Lower lobe of right lung (tissue), 2 donors: ENCODE measurements around the gene DRGX. TPM values are rescaled to one million over a fixed set of nuclear protein-coding genes. Genes with fewer than 3 reads are reported as not detected.

Source experiments
- ATAC-seq, 2 donors: fragments of 200-7000 bp; cut with Tn5 transposase; one replicate each; pipeline ENCODE4 v1.9.1; 2020 to 2022; ENCODE audit warnings: mild to moderate bottlenecking in 2 of 2, moderate library complexity in 2 of 2
- DNase-seq: peaks from one replicate; pipeline ENCODE4 v3.0.0-alpha.2; 2020
- H3K27ac ChIP-seq: fragments of 200-600 bp; one replicate; pipeline ENCODE4 v1.8.0; 2022
- H3K27me3 ChIP-seq: fragments of 200-600 bp; one replicate; pipeline ENCODE4 v1.8.0; 2022; ENCODE audit warnings: low read depth
- H3K36me3 ChIP-seq: fragments of 200-600 bp; one replicate; pipeline ENCODE4 v1.8.0; 2022; ENCODE audit warnings: mild to moderate bottlenecking
- H3K4me1 ChIP-seq: fragments of 200-600 bp; one replicate; pipeline ENCODE4 v1.8.0; 2022
- H3K4me3 ChIP-seq: fragments of 200-600 bp; one replicate; pipeline ENCODE4 v1.8.0; 2022; ENCODE audit warnings: mild to moderate bottlenecking
- H3K9me3 ChIP-seq: fragments of 200-600 bp; one replicate; pipeline ENCODE4 v1.8.0; 2022
- intact Hi-C: fragments of 100-400 bp; cut with DNase I; formaldehyde crosslinking; loops from one replicate; pipeline ENCODE4 v1.11.0; 2022
- total RNA-seq: library from RNA; stranded (reverse); fragmentation: NEBNext Ultra II Directional; extraction: Animal tissue kit (Norgen Biotek cat#: 25700); gene quantifications from one replicate; pipeline ENCODE4 v1.2.1, GENCODE V29; 2021
- TF ChIP-seq, protein P1 (sequence below): fragments of 200-600 bp; IDR thresholded peaks from one replicate; pipeline ENCODE4 v1.8.0; 2022; ENCODE audit warnings: antibody characterized with exemption, mild to moderate bottlenecking
- donor health status: DM: no; HTN: yes; CAD: no; lungs with severe emphysema.

Gene DRGX
- total RNA-seq, 1 donor from 2014 or later, result not detected

DNA sequence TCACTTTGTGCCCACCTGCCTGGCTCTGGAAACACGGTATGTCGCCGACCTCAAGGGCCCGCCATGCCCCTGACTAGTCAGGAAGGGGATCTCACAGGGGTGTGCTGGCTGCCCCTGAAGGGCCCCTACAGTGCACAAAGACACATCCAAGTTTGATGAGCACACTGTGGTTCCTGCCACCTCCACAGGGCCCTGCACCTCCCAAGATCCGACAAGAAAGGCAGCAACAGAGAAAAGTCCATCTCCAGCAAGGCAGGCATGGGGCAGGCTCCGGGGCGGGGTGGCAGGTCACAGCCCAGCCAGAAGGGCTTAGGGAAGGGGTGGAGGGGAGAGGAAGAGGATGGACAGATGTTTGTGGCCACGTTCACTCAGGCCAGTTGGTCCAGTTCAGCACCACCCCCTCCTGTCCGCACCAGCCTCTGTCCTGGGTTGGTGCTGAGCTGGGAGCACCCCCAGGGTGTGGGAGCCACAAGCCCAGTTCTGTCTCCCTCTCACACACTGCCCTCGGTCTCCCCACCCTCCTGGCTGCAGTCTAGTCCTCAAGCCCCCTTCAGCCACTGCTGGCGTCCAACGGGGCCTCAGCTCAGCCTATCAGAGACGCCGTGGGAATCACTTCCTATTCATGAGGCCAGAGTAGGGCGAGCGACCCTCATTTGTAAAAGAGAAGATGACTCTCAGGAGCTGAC is 11.5 kb downstream of the DRGX start:
- Histone ChIP-seq H3K9me3 (no peaks in the 10 kb centered on the region), H3K27me3 (peaks cover 10% of the 10 kb centered on the region), H3K4me1 (no peaks in the 10 kb centered on the region), H3K4me3 (no peak overlapping the region), H3K36me3 (no peaks in the 10 kb centered on the region), H3K27ac (no peak overlapping the region)
- intact Hi-C loops, result no loop called here
- DNase-seq (no peak), ATAC-seq (peak in 1 of 2 donors; percentile 6)
- TF ChIP-seq, protein P1, sequence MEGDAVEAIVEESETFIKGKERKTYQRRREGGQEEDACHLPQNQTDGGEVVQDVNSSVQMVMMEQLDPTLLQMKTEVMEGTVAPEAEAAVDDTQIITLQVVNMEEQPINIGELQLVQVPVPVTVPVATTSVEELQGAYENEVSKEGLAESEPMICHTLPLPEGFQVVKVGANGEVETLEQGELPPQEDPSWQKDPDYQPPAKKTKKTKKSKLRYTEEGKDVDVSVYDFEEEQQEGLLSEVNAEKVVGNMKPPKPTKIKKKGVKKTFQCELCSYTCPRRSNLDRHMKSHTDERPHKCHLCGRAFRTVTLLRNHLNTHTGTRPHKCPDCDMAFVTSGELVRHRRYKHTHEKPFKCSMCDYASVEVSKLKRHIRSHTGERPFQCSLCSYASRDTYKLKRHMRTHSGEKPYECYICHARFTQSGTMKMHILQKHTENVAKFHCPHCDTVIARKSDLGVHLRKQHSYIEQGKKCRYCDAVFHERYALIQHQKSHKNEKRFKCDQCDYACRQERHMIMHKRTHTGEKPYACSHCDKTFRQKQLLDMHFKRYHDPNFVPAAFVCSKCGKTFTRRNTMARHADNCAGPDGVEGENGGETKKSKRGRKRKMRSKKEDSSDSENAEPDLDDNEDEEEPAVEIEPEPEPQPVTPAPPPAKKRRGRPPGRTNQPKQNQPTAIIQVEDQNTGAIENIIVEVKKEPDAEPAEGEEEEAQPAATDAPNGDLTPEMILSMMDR, result no peak

DNA sequence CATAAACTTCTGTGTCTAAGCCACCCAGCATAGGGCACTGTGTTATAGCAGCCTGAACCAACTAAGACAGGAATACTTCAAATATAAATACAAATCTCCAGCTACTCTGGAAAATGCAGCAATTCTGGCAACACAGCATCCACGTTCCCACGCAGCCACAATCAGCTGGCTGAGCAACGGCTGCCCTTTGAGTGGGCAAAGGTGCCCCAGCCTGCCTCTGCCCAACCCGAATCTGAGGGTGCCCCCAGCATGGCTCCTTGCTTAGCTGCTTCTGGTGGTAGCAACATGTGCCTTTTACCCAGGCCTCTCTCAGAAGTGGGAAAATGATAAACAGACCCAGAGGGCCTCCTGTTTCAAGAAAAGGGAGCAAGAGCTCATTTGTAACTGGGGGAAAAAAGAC is 12.0 kb downstream of the DRGX start:
- no peaks in the 10 kb centered on the region for H3K36me3 ChIP-seq
- DNase-seq (no peak), ATAC-seq (no peak)
- H3K4me1 ChIP-seq, result no peaks in the 10 kb centered on the region
- H3K27me3 ChIP-seq, result peaks cover 10% of the 10 kb centered on the region
- no peak overlapping the region for H3K4me3 ChIP-seq
- no peaks in the 10 kb centered on the region for H3K9me3 ChIP-seq
- intact Hi-C loops, result no loop called here
- TF ChIP-seq, protein P1, result no peak
- H3K27ac ChIP-seq, result no peak overlapping the region

DNA sequence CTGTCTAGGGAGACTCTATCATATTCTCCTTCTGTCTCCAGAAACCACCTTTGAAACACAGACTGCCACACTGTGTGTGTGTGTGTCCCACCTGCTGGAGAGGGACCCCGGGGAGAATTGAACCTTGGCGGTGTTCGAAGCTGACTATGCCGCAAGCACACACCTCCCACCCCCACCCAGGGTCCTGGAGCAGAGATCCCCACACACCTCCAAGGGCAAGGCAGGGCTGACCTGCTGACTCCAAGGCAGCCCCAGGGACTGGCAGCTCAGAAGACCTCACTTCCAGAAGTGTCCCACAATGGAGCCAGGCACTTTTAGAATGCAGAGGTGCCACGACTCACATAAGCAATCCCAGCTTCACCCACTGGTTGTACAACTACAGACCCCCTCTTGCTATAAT is 13.1 kb downstream of the DRGX start:
- no peak for DNase-seq
- intact Hi-C loops, result no loop called here
- Histone ChIP-seq H3K27me3 (peaks cover 10% of the 10 kb centered on the region), H3K9me3 (no peaks in the 10 kb centered on the region), H3K4me1 (no peaks in the 10 kb centered on the region), H3K36me3 (no peaks in the 10 kb centered on the region), H3K27ac (no peak overlapping the region), H3K4me3 (no peak overlapping the region)
- ATAC-seq, result no peak
- TF ChIP-seq, protein P1, result no peak

DNA sequence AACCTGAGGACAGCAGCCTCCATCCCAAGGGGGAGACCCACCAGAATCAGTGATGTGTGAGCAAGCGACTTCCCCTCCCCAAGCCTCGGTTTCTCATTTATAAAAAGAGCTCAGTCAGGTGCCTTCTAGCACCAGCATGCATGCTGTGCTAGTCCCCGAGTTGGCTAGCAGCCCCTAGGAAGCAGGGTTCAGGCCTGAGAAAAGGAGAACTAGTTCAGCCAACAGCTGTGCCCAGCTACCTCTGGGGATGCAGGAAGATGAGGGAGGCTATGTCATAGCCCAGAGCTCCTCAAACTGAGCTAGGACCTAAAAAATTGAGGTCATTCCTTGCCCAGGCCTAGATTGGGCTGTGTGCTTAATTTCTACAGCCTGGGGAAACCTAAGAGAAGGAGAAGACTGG is 13.7 kb downstream of the DRGX start:
- H3K27me3 ChIP-seq, result peaks cover 10% of the 10 kb centered on the region
- intact Hi-C loops, result no loop called here
- TF ChIP-seq, protein P1, result no peak
- H3K36me3 ChIP-seq, result no peaks in the 10 kb centered on the region
- DNase-seq (no peak), ATAC-seq (no peak)
- H3K9me3 ChIP-seq, result no peaks in the 10 kb centered on the region
- H3K27ac ChIP-seq, result no peak overlapping the region
- no peak overlapping the region for H3K4me3 ChIP-seq
- H3K4me1 ChIP-seq, result no peaks in the 10 kb centered on the region

DNA sequence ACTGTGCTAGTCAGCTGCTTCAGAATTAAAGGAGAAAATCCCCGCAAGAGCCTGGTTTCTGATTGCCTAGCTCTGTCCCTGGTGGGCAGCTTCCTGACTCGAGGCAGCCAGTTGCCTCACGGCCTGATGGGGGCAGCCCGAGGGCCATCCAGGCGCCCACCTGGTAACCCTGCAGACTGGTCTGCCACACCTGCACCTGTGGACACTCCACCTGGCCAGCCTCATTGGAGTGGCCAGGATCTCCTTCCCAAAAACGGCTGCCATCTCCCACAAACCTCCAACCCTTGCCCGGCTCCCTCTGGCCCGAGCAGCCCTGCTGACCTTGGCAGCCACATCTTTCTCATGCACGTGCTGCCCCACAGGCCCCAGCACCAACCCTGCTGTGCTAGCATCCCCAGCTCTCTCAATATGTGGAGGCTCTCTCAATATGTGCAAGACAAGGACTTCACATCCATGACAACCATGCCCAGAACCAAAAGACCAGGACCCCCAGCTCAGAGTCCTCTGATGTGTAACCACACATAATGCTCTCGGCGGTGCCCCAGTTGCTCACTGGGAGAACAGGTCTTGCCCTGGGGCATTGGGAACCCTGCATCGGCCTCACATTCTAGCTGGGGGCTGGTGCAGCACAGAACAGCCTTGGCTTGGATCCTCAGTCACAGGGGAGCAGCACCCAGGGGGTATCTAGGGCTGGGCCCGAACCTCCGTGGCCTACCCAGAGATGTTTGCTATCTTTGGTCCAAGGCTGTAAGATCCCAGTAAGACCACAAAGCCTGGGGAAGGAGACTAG is 14.6 kb downstream of the DRGX start:
- H3K27me3 ChIP-seq, result peaks cover 10% of the 10 kb centered on the region
- H3K36me3 ChIP-seq, result no peaks in the 10 kb centered on the region
- intact Hi-C loops, result no loop called here
- no peak overlapping the region for H3K4me3 ChIP-seq
- no peaks in the 10 kb centered on the region for H3K9me3 ChIP-seq
- DNase-seq (no peak), ATAC-seq (no peak)
- H3K4me1 ChIP-seq, result no peaks in the 10 kb centered on the region
- TF ChIP-seq, protein P1, result no peak
- no peak overlapping the region for H3K27ac ChIP-seq
